SU-DHL-6 (cell line): ENCODE measurements around the gene ANAPC2.

Experiments used
- H2AFZ ChIP-seq: fragments of 200-600 bp; sonication (generic); 2 replicates; pipeline ENCODE4 v1.6.1; 2014; ENCODE audit warnings: low read depth, mild to moderate bottlenecking, moderate library complexity, mixed read lengths, antibody characterized with exemption, low read length; ENCODE audit not compliant: severe bottlenecking
- H3F3A ChIP-seq: fragments of 200-600 bp; shearing (Covaris generic); 2 replicates; pipeline ENCODE4 v1.6.0; 2016; ENCODE audit warnings: antibody characterized with exemption, mild to moderate bottlenecking; ENCODE audit not compliant: insufficient read depth
- H3K27ac ChIP-seq: fragments of 200-600 bp; sonication (generic); 2 replicates; pipeline ENCODE4 v1.5.1; 2016; ENCODE audit warnings: low read depth, mild to moderate bottlenecking, low read length, moderate library complexity, mixed read lengths
- H3K27me3 ChIP-seq: fragments of 200-600 bp; sonication (generic), shearing (Covaris generic); 2 replicates; pipeline ENCODE4 v1.6.0; 2014; ENCODE audit warnings: mild to moderate bottlenecking, low read length
- H3K36me3 ChIP-seq: fragments of 200-600 bp; sonication (generic); 2 replicates; pipeline ENCODE4 v1.6.1; 2014; ENCODE audit warnings: mild to moderate bottlenecking, low read length, mixed read lengths
- H3K4me2 ChIP-seq: fragments of 300-600, 200-600 bp; shearing (Covaris generic), sonication (generic); 2 replicates; pipeline ENCODE4 v1.6.0; 2014; ENCODE audit warnings: low read length, low read depth, mild to moderate bottlenecking; ENCODE audit not compliant: poor library complexity, severe bottlenecking
- H3K4me3 ChIP-seq: fragments of 200-600 bp; sonication (generic); 2 replicates; pipeline ENCODE4 v1.5.1; 2014; ENCODE audit warnings: antibody characterized with exemption, low read length, mild to moderate bottlenecking, mixed read lengths; ENCODE audit not compliant: insufficient read depth, poor library complexity, severe bottlenecking
- H3K79me2 ChIP-seq: fragments of 200-600 bp; sonication (generic); 2 replicates; pipeline ENCODE4 v1.6.1; 2014; ENCODE audit warnings: mild to moderate bottlenecking, low read length, moderate library complexity; ENCODE audit not compliant: insufficient read depth
- H3K9ac ChIP-seq: fragments of 200-600 bp; sonication (generic); 2 replicates; pipeline ENCODE4 v1.7.0; 2014; ENCODE audit warnings: mild to moderate bottlenecking, low read length
- H3K9me2 ChIP-seq: fragments of 200-600 bp; sonication (generic); replicated peaks from 2 replicates; pipeline ENCODE4 v1.6.1; 2014; ENCODE audit warnings: low read length; ENCODE audit not compliant: insufficient read depth
- H3K9me3 ChIP-seq: fragments of 200-600 bp; sonication (generic); 2 replicates; pipeline ENCODE4 v1.6.1; 2014; ENCODE audit warnings: low read length, mixed read lengths; ENCODE audit not compliant: insufficient read depth
- H4K20me1 ChIP-seq: fragments of 200-600 bp; sonication (generic); 2 replicates; pipeline ENCODE4 v1.6.1; 2014; ENCODE audit warnings: low read depth, mild to moderate bottlenecking, antibody characterized with exemption, low read length, moderate library complexity, mixed read lengths
- CTCF ChIP-seq: fragments of 200-600 bp; sonication (generic); IDR thresholded peaks from one replicate; pipeline ENCODE4 v1.5.1; 2017; ENCODE audit warnings: antibody characterized with exemption, mild to moderate bottlenecking, low read length, moderate library complexity; ENCODE audit not compliant: insufficient read depth, poor library complexity, severe bottlenecking
- EZH2phosphoT487 ChIP-seq: fragments of 200-600 bp; sonication (generic), shearing (Covaris generic); conservative IDR thresholded peaks from 2 replicates; pipeline ENCODE4 v1.6.1; 2018; ENCODE audit warnings: mild to moderate bottlenecking, antibody characterized with exemption, low read length, moderate library complexity, mixed read lengths

The ANAPC2 gene

GRCh38 chr9:137219757-137220316 lies 31.5 kb upstream of the ANAPC2 start:
- Histone ChIP-seq H3K9me2 (no peaks in the 10 kb centered on the region), H3K27me3 (no peaks in the 10 kb centered on the region), H3K4me2 (no peak overlapping the region), H3K79me2 (no peaks in the 10 kb centered on the region), H3K9me3 (no peaks in the 10 kb centered on the region), H3K9ac (no peak overlapping the region), H3K27ac (no peak overlapping the region), H4K20me1 (no peaks in the 10 kb centered on the region), H2AFZ (no peak overlapping the region), H3K4me3 (no peak overlapping the region), H3F3A (no peaks in the 10 kb centered on the region), H3K36me3 (no peaks in the 10 kb centered on the region)
- no peak for TF ChIP-seq CTCF

- H4K20me1 ChIP-seq: no peaks in the 10 kb centered on the region
- H3K79me2 ChIP-seq: no peaks in the 10 kb centered on the region
- no peaks in the 10 kb centered on the region for H3K27me3 ChIP-seq
- H3F3A ChIP-seq: no peaks in the 10 kb centered on the region
- H3K9me3 ChIP-seq: no peaks in the 10 kb centered on the region
- no peak overlapping the region for H3K4me2 ChIP-seq
- no peak overlapping the region for H3K4me3 ChIP-seq
- no peaks in the 10 kb centered on the region for H3K9me2 ChIP-seq
- H3K9ac ChIP-seq: no peak overlapping the region
- no peak overlapping the region for H3K27ac ChIP-seq
- no peaks in the 10 kb centered on the region for H3K36me3 ChIP-seq
- TF ChIP-seq CTCF: no peak
- no peak for TF ChIP-seq EZH2phosphoT487
- H2AFZ ChIP-seq: no peak overlapping the region
Observed at GRCh38 chr9:137218754-137219271, 30.5 kb upstream of the ANAPC2 start.

- H3K4me3 ChIP-seq: no peak overlapping the region
- TF ChIP-seq CTCF: no peak
- no peak for TF ChIP-seq EZH2phosphoT487
- H3K4me2 ChIP-seq: no peak overlapping the region
Observed at GRCh38 chr9:137218212-137218753, 29.9 kb upstream of the ANAPC2 start.

More at GRCh38 chr9:137218212-137218753, 29.9 kb upstream of the ANAPC2 start:
- no peaks in the 10 kb centered on the region for H4K20me1 ChIP-seq
- H3K9ac ChIP-seq: no peak overlapping the region
- no peak overlapping the region for H3K27ac ChIP-seq
- no peaks in the 10 kb centered on the region for H3K79me2 ChIP-seq
- H2AFZ ChIP-seq: no peak overlapping the region
- no peaks in the 10 kb centered on the region for H3F3A ChIP-seq
- H3K9me2 ChIP-seq: no peaks in the 10 kb centered on the region
- no peaks in the 10 kb centered on the region for H3K36me3 ChIP-seq
- H3K9me3 ChIP-seq: no peaks in the 10 kb centered on the region
- H3K27me3 ChIP-seq: no peaks in the 10 kb centered on the region
